HG03060 (cell line): Measurements from ENCODE around the gene ASB15.
"Not testable (repeated sequence)": the region's sequence is repeated elsewhere in the genome, so short reads cannot be mapped to it uniquely, and the experiment has no call there.

Source experiments
- ATAC-seq: cut with Tn5 transposase; IDR thresholded peaks from one replicate; pipeline ENCODE4 v1.9.1; 2021; ENCODE audit warnings: low read depth, moderate number of reproducible peaks; ENCODE audit not compliant: unreplicated experiment

ASB15 gene

GRCh38 chr7:123601530-123601929 is at the start of gene ASB15:
Gene ASB15 (plus strand): TSS chr7:123601821. CDS start chr7:123614503, 12,682 bp downstream.
- ATAC-seq, result no peak

- ATAC-seq, result not testable (repeated sequence)
Observed at GRCh38 chr7:123552134-123552533, 49.5 kb upstream of the ASB15 start.

DNA sequence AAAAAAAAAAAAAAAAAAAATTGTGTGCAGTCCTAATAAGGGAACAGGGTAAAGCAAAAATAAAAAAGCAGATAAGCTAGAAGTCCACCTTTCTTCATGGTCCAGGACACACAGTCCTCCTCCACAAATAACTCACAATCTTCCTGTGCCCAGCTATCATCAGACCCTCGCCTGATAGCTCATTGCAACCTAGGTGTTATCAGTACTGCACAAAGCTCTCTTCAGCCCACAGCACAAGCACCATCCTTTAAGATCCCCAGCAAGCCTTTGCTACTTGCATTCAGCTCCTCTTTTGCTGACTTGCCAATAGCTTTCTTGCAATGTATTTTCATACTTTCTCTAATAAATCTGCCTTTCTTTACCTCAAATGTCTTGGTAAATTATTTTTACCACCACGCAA is 49.0 kb upstream of the ASB15 start:
- no peak for ATAC-seq

- no peak for ATAC-seq
Observed at GRCh38 chr7:123553159-123553558, 48.5 kb upstream of the ASB15 start.

- ATAC-seq, result no peak
Observed at GRCh38 chr7:123555484-123555883, 46.1 kb upstream of the ASB15 start.

- no peak for ATAC-seq
Observed at GRCh38 chr7:123557016-123557397, 44.6 kb upstream of the ASB15 start.

DNA sequence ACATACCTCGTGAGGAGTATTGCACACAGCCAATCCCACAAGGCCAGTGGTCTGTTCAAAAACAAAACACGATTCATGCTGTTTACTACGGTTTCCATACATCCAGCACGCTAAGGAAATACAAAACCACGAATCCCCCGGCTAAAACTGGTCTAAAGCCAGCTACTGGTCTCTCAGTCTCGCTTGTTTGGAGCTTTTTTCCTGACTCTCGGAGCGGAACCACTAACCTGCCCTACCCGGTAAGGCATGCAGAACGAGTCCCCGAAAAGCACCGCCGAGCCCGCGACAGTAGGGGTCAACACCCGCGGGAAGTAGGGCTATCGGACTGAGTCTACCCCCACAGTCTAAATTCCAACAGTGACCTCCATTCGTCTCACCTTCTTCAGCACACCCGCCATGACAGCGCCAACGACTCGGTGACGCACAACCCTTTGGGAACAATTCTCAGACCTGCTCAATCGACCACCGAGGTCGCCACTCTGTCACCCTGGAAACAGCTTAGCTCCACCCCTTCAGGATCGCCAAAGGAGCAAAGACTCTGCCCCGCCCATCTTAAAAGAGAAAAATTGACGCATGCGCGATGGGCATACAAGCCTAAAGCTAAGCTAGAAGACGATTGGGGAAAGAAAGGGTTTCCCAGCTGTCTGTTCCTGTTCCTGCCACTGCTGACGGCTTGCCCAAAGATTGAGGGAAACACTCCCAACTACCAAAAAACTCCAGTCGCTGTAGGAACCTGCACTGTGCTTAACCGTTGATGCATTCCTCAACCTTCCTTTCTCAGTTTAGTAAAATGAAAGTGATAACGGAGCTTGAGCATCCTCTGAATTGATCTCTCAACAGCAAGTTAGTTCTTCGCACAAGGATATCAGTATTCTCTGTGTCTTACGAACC is 44.0 kb upstream of the ASB15 start, which contains the start of gene NDUFA5:
Gene NDUFA5, minus strand, starts transcription at position 421 of the 891 bp plus-strand sequence. Its CDS starts 23 bp downstream, at position 398.
- ATAC-seq, result peak; percentile 94

DNA sequence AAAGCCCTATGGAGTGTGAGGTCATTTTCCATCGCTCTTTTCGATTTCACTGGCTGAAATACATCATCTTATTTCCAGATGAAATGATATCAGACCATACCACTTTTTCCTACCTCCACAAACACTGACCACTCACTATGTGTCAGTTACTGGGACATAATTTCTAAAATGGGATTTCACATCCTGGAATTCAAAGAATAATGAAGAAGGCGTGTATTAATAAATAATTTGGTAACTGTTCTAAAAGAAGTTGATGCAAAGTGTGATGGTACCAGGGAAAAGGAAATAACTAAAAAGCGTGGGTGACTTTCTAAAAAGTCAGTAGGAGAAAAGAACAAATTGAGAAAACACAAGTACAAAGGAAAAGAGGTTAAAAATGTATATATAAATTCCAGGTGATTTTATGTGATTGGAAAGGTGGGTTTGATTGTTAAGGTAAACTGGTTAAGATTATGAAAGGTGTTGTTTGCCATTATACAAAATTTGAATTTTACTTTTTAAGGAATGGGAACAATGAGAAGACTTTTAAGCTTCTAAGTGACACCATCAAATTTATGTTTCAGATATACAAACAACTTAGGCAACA is 43.2 kb upstream of the ASB15 start:
- ATAC-seq, result no peak

DNA sequence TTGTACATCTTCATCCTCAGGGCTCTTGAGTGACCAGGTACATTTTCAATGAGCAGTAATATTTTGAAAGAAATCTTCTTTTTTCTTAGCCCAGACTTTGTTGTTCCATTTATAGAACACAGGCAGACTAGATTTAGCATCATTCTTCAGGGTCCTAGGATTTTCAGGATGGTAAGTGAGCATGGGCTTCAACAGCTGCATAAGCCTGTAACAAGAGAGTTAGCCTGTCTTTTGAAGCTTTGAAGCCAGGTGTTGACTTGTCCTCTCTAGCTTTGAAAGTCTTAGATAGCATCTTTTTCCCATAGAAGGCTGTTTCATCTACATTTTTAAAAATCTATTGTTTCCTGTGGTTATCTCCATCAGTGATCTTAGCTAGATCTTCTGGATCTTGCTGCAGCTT is 39.5 kb upstream of the ASB15 start:
- no peak for ATAC-seq

DNA sequence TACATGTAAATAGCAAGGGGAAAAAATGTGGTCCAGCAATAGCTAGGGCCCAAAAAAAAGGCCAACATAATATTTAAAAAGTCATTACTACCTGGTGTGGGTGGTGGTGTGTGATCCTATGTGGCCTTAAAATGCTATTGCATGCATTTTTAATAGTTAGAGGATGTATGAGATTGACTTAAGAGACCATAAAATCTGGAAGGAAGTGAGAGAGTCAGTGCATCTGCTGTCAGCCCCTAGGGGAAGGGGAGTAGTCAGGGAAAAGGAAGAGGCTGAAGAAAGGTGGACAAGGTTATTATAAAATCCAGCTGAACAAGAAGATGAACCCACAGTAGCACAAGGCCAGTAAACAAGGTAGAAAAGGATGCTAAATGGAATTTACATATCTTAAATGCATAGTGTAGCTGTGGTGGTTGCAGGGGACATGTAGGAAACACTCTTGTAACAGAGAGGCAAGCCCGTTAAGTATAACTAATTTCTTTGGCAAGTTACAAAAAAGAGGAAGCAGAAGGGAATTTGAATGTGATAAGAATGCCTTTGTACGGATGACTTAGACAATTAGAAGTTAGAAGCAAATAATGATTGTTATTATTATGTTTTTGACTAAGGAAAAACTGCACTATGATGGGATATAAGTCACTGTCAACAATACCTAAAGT is 32.1 kb upstream of the ASB15 start:
- no peak for ATAC-seq

DNA sequence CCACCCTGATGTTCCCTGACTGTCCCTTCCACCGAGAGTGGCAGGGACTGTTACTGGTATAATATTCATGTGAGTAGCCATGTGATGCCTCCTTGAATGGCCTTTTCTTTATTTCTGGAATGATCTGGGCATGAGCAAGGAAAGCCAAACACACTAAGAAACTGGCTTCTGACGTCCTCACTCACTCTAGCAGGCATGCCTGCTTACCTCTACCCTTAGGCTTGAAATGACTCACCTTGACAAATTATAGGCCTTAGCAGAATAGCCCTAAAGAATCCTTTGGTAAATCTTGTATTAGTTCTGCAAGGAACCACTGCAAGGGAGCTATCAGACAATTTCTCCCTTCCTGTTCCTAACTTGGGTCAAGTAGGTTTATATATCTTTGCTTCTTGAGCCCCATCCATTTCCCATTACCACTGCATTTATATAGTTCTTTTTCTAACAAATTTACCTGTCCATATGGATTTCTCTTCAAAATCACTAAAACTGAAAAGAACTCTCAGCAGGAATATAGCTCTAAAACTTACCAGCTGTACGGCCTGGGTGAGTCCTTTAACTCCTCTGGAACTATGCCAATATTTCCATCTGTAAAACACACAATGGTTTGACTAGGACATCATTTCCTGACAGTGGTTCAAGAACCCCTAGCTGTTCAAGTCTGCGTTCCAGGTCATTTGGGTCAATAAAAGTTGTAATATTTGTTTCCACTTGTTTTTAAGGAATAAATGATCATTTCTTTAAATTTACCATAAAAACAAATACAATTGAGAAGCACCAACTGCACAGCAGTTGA is 31.0 kb upstream of the ASB15 start:
- ATAC-seq, result no peak

GRCh38 chr7:123571187-123571586 is 30.4 kb upstream of the ASB15 start:
- no peak for ATAC-seq

- ATAC-seq, result no peak
Observed at GRCh38 chr7:123571684-123572083, 29.9 kb upstream of the ASB15 start.

- no peak for ATAC-seq
Observed at GRCh38 chr7:123573341-123573740, 28.3 kb upstream of the ASB15 start.

- ATAC-seq, result no peak
Observed at GRCh38 chr7:123573896-123574467, 27.6 kb upstream of the ASB15 start.

GRCh38 chr7:123579416-123579815 is 22.2 kb upstream of the ASB15 start:
- ATAC-seq, result no peak

DNA sequence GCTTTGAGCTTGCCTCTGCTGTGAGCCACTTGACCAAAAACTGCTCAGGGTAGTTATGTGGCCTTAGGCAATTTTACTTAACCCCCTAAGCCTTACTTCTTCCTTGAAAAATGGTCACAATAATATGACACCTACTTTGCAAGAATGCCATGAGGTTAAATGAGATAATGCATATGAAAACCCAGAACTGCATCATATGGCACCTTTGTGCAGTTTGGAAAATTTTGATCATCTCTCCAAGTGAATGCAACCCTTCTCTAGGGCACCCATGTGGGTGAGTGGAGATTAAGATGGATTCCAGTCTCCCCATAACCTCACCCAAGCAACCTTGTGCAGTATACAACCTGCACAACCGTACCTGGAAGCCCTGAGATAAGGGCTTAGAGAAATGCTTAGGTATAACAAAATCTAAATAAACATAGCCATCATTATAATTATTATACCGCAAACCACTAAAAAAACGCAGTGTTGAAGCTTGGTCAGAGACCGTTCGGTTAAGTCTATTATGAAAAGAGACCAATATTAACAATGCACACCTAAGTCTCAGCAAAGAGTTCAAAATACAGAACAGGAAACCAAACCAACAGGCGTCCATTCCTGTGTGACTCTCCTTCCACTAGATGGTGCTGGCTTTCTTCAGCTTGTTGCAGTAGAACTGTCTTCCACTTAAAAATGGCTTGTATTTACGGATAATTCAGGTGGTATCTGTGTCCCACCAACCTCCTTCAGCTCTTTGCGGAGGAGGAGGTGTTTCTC is 21.0 kb upstream of the ASB15 start:
- no peak for ATAC-seq

DNA sequence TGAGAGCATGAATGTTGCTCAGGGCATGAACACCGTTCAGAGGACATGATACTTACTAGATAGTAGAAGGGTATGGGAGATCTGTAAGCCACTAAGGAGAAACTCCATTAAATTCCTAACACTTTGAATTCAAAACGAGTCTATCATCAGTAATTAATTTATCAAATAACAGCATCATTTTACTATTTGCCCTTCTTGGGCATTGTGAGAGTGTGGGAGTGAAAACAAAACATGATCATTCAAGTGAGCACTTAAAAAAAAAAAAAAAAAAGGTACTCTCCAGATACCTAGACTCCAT is 20.5 kb upstream of the ASB15 start:
- ATAC-seq, result no peak

- no peak for ATAC-seq
Observed at GRCh38 chr7:123583821-123584220, 17.8 kb upstream of the ASB15 start.

DNA sequence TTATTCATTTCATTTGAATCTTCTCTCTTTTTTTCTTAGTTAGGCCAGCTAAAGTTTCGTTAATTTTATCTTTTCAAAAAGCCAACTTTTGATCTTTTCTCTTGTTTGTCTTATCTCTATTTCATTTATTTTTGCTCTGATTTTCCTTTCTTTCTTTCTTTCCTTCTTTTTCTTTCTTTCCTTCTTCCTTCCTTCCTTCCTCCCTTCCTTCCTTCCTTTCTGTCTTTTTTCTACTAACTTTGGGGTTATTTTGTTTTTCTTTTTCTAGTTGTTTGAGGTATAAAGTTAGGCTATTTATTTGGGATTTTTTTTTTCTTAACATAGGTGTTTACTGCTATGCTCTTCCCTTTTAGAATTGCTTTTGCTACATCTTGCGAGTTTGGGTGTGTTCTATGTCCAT is 13.2 kb upstream of the ASB15 start:
- ATAC-seq, result no peak
